GM18502 (cell line): ENCODE measurements around the gene IQGAP2.

Experiments
- ATAC-seq: cut with Tn5 transposase; IDR thresholded peaks from one replicate; pipeline ENCODE4 v1.9.1; 2021; ENCODE audit warnings: mild to moderate bottlenecking; ENCODE audit not compliant: unreplicated experiment, poor library complexity

The IQGAP2 gene

DNA sequence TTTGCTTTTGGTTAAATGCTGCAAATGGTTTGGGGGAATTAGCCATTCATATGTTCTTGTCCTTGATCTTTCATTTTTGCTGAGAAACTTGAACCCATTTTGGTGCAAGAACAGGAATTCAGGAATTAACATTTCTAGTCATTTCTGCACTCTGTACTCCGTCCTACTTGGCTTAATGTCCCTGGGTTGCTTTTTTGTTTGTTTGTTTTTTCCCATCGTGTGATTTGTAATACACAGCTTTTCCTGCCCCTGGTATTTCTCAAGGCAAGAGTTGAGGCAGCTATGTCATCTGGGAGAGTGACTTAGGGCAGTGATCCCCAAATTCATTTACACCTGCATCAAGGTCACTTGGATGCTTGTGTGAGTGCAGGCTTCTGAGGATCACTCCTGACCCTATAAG is 71.3 kb downstream of the IQGAP2 start:
- no peak for ATAC-seq

DNA sequence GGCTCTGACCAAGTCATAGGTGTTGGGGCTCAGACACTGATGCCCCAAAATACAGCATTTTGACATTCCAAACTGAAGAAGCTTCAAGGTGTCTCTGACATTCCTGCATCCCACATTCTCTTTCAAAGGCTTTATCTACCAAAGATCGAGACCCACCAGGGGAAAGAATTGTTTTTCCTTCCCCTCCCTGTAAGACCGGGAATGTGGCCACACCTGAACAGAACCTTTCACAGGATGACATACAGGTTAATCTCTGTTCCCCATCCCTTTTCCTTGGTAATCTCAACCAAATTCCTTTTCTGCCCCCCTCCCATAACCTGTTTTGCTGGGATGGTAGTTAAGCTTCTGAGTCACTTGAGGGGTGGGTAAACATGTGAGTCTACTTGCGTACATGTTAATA is 72.3 kb downstream of the IQGAP2 start:
- no peak for ATAC-seq

DNA sequence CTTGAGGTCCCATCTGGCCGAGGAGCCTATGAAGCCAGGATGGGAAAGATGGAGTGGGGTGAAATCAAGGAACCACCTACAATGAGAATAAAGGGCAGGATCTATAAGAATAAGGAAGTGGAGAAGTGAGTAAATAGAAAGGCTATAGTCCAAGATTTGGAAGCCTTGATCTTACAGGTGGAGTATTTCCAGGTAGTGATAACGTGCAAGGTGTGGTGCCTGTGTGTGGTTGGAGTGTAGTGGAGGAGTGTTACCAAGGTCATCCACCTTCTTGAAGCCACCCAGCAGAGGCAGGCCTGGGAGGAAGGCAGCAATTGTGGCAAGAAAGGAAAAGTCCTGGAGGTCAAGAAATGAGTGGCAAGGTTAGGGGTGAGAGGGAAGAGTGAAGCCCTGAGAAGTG is 72.9 kb downstream of the IQGAP2 start:
- ATAC-seq = no peak

DNA sequence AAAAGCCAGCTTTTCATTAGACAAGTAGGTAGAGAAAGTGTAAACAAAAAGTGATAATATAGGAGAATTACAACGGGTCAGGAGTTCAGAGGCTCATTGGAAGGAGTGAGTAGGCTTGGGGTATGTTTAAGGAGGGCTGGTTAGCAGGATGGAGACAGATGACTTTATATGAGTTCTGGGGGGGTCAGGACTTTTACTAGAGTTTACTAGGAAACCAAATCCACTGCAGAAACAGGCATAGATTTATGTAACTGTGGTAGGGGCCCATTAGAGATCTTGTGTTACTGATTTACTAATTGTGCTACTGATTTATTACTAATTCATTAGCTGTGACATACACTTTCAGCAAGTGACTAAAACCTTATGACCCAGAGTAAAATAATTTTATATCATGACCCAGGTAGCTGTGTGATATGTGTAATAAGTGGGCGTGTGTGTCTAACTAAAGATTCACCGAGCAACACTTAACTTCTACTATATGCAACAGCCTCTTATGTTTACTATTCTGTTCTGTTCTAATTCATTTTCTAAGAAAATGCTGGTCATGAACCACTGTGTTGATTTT is 73.5 kb downstream of the IQGAP2 start:
- ATAC-seq = no peak

DNA sequence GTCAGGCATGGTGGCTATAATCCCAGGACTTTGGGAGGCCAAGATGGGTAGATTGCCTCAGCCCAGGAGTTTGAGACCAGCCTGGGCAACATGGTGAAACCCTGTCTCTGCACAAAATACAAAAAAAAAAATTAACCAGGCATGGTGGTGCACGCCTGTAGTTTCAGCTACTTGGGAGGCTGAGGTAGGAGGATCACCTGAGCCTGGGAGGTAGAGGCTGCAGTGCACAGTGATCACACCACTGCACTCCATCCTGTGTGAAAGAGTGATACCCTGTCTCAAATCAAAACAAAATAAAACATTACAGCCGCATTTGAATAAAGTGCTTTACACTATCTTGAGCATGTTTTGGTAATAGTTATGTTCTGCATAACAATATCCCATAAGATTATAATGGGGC is 74.0 kb downstream of the IQGAP2 start:
- ATAC-seq = no peak

DNA sequence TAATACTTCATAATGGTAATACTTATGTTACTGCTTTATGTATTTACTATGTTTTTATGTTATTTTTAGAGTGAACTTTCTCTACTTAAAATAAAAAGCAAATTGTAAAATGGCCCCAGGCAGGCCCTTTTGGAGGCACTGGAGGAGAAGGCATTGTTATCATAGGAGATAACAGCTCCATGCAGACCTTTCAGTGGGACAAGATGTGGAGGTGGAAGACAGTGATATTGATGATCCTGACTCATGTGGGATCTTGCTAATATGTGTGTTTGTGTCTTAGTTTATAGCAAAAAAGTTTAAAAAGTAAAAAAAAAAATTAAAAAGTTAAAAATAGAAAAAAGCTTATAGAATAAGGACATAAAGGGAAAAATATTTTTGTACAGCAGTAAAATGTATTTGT is 74.5 kb downstream of the IQGAP2 start:
- no peak for ATAC-seq

DNA sequence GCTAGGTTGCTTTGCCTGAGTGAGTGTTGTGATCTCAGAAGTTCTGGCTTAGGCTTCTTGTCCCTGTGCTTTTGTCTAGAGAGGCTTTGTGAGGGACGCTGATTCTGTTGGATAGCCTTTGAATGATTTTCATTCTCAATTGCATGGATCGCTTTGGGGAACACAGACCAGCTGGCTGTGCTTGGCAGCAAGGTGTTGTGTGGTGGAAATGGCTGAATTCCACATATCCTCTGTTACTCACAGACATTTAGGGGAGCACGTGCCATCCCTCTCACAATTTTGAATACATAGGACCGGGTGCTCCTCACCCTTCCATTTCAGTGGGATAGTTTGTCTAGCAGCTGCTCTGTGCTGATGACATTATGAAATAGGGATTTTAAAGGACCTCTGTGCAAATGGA is 76.2 kb downstream of the IQGAP2 start:
- no peak for ATAC-seq

DNA sequence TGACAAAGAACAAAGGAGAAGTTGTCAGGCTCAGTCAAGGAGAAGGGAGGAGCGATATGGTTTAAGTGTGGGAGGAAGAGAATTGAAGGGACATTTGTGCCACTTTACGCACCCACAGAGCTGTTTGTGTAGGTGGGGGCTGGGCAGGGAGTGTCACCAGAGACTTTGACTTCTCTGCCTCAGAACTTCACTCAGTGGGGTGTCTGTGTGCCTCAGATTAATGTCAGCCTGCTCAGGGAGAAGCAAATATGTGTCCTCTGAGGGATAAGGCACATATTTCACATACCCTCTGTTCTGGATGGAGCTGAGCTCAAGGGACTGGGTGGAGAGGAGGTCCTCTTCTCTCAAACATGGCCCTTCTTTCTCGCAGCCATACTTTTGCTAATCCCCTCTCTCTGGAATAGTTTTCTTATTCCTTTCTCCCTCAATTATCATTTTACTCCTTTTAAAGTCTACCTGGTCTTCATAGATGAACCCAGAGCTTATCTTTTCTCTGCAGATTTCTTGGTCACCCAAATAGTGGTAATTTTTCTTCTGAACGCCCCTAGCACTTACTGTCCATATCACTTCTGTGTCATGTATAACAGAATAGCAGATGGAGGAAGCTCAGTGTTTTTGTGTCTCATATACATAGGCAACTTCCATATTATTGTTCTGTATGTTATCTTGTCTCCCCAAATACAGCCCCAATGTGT is 77.0 kb downstream of the IQGAP2 start:
- ATAC-seq = no peak

DNA sequence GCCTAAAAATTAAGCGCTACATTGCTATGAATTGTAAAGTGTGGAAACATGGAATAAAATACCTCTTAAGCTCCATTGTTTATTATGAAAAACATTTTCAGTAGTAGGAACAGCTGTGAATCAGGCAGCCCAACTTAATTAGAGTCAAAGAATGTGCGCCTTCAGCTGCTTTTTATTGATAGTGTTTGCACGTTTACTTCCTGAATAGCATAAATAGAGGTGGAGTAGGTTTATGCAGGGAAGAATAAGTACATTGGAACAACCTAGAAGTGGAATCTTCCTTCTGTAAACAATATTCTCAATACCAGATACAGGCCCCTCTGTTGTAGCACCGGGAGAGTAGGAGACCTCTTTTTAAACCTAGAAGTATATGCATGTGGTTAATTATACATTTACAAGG is 79.9 kb downstream of the IQGAP2 start:
- no peak for ATAC-seq

DNA sequence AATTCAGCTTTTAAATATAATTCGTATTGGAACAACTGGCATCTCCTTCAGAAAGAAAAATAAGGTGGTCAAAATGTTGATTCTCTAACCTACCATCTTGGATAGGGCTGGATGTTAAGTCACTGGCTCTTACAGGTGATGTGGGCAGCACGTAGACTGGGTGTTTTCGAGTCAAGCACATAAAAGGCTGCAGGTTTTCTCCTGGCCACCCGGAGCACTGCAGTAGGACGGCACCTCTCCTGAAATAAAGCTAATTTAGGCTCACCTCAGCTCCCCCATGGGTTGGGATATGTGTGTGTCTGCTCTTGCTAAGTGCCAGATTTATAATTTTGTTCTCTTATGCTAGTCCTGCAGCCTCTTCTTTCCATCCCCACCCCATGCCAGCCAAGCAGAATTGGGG is 80.3 kb downstream of the IQGAP2 start:
- ATAC-seq = no peak

DNA sequence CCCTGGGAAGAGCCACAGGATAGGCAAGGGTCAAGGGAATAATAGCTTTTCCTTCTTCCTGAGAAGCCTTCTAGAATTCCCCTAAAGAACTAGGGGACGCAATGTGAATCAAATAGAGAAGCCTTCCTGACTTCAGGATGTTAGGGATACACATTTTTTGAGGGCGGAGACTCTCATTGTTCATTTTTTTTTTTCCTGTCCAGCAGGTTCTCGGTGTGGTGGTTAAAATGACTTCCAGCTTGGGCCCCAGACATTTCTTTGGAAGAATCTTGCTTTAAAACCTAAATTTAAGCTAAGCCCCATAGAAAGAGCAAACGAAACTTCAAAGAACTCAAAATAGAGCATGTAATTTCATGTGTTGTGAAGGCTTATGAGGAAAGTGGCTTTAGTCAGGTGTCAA is 80.8 kb downstream of the IQGAP2 start:
- no peak for ATAC-seq

DNA sequence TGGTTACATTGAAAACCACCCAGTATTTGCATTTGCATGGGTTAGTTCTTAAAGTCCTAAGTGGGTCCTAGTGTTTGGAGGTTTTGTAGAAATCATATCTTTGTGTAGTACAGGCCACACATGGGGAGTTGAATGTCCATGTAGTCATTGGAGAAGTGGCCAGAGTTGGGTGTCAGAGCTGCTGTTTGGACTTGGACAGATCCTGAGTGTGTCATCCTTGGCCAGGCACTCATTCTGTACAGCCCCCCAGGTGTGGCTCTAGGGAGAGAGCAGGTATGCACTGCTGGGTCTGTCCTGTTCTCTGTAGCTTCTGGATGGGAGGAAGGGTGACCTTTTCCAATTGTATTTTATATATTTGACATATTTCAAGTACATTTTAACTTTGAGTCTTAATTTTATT is 82.4 kb downstream of the IQGAP2 start:
- ATAC-seq = no peak

DNA sequence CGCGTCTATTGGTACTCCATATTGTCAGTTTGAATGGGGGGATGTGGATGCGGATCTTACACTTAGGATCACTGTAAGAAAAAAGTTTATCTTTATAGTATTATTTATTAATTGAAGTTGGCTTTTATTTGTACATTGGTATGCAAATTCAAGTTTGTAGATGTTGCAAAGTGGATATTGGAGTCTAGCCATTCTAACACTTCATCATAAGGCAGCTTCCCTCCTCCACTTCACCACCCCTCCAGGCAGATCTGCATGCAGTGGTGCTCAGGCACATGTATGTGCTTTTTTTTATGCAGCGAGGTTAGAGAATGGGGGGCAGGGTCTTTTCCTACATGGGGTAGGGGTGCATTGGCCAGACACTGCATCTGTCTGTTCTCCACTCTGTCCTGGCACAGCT is 84.3 kb downstream of the IQGAP2 start:
- no peak for ATAC-seq

DNA sequence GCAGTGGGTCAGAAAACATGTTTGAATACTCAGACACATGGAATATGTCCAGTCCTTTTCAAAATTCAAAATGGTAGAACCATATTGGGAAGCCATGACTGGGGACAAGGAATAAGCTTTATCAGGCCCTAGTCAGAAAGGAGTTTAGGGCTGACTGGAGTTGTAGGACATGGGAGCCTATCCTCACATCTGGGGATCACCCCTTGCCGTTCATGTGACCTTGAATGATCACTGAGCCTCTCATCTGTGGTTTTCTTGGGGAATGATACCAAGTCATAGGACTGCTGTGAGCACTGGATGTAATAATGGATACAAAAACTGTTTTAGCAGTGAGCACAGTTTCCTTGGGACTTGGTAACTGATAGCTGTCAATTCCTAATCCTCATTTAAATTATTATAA is 84.7 kb downstream of the IQGAP2 start:
- no peak for ATAC-seq

DNA sequence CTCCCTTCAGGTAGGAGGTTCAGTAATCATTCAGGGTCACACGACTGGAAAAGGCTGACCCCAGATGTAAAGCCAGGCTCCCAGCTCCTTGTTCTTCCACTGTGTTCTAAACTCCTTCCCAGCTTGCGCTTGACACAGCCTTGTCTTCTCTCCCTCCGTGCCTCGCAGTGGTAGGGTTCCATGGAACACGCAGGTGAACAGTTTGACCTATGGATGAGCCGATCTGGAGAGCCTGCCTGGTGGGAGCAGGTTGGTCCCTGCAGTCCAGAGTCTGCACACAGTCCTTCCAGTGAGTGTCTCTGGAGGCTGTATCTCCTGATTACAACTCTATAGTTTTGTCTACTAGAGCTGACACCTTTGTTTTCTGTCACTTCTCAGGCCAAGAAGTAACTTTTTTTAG is 85.9 kb downstream of the IQGAP2 start:
- ATAC-seq = no peak

DNA sequence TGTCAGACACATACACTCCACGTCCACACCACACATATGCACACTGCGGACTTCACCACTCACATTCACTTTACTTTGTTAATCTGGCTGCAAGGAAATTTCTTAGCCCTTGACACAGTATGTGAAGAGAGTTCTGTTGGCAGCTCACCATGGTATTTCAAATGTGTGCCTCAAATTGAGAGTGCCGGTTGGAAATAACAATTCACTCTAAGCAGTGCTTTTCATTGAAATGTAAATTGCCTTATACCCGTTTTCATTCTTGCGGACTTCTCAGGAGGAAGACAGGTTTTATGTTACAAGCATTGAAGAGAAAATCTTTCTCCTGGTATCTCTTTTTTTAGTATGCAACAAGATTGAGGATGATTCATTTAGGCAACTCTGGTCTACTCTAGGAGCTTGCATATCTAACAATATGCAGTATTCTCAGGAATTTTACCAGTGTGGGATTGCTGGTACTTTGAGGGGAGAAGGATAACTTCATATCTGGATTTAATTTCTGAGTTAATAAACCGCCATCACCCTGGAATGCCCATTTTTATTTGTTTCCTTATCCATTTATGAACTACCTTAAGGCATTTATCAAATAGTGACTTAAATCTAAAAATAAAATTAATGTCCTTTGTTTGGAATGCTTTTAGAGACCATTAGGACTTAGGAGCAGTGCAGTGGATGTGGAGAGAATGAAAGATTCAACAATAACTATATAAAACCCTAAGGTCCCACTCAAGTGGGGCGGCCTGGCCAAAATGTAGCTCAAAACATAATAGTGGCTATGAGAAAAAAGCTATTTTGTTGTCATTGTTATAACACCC is 87.0 kb downstream of the IQGAP2 start:
- ATAC-seq = no peak

DNA sequence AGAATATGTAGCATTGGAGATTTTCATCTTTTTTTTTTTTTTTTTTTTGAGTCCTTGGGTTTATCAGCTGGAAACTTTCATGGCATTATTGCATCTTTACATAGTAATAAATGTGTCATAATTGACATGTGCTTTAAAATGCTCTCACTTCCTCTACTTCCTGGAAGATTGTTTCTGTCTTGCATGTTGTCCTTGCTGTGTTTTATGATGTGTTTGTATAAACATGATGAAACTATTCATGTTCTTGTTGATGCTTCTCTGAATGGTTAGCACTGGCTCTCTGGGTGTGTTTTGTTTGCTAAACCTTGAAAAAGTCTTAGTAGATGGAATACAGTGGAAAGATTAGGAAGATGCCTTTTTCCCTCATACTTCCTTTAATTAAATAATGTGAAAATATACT is 87.9 kb downstream of the IQGAP2 start:
- ATAC-seq = no peak

DNA sequence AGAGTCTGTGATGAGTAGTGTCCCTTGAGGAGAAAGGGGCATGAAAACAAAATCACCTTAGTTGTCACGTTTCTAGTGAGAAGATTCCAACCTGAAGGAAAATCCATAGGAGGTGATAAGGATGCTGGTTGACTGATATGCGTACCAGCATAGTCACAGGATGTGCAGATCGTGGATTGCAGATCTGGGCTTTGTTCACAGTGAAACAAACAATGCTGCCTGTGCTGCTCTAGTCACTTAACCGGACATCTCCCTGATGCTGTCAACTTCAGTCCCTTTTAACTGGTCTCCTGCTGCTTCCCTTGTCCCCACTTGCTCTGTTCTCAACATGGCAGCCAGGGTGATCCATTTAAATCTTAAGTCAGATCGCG is 89.7 kb downstream of the IQGAP2 start:
- no peak for ATAC-seq

DNA sequence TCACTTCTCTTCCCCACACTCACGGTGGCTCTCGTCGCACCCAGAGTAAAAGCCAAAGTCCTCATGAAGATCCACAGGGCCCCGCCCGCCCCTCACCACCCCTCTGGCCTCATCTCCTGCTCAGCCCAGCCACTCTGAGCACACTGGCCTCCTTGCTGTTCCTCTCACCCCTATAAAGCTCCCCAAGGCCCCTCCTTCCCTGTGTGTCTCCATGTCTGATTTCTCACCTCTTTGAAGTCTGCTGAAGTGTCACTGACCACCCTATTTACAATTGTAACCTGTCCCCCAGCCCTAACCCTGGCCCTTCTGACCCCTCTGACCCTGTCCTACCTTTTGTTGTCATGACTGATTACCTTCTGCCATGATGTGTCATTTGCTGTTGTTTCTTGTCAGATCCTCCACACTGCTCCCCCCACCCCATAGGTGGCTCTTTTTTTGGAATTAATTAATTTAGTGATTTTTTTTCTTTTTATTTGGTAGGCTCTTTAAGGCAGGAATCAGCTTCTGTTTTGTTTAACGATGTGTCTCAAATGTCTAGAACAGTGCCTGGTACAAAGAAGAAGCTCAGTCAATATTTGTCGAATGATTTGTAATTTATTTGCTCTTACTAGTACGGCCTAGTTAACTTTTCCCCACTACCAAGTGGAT is 90.2 kb downstream of the IQGAP2 start:
- no peak for ATAC-seq

DNA sequence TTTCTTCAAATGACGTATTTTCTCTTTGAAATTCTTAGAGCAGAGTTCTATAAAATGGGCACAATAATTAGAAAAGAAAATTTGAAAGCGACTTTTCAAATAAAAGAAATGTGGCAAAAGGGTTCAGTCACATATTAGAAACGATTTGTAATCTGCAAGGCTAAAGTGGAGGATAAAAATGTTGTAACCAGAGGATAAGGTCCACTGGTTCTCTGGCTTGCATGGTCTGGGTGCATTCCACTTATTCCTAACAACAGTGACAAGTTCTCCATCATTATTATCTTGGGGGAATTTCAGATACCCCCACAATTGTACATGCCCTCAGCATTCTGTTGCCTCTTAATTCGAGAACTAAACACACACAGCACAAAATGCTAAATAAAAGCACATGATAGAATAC is 91.1 kb downstream of the IQGAP2 start:
- no peak for ATAC-seq

DNA sequence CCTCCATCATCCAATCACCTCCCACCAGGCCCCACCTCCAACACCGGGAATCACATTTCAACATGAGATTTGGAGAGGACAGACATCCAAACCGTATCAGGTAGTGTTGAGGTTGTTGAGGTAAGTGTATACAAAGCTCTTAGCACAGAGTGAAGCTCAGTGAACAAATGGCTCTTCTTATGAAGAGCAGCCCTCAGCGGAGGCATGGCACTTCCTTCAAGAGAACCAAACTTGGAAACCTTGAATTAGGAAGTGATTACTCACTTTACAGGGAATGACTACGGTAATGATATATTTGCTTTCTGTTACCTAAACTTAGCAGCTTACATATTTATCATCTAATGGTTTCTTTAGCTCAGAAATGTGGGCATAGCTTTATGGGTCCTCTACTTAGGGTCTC is 92.8 kb downstream of the IQGAP2 start:
- ATAC-seq = no peak
